Sigmoid colon (tissue), 4 donors: Measurements from ENCODE around the gene THUMPD1.

Experiments used
- CTCF ChIP-seq, 4 experiments: fragments of 450-650 bp in 3 of 4; fragments of 200-600 bp in 1 of 4; IDR thresholded peaks; one replicate each; pipeline ENCODE4 v1.5.1; 2016 to 2019; ENCODE audit warnings: antibody characterized with exemption in 4 of 4, mild to moderate bottlenecking in 3 of 4, moderate library complexity in 2 of 4
- EP300 ChIP-seq, 4 donors: sonication (generic); formaldehyde crosslinking; IDR thresholded peaks; one replicate each; pipeline ENCODE4 v1.6.1; 2017; ENCODE audit warnings: antibody characterized with exemption in 4 of 4
- POLR2A ChIP-seq, 2 donors: fragments of 450-650 bp; IDR thresholded peaks; one replicate each; pipeline ENCODE4 v1.6.1; 2016; ENCODE audit warnings: antibody characterized with exemption in 2 of 2, mild to moderate bottlenecking in 2 of 2, moderate library complexity in 2 of 2
- POLR2AphosphoS5 ChIP-seq, 4 donors: sonication (generic); formaldehyde crosslinking; IDR thresholded peaks; one replicate each; pipeline ENCODE4 v1.6.1; 2017; ENCODE audit warnings: antibody characterized with exemption in 4 of 4

GRCh38 chr16:20740901-20741521, 607 bp downstream of the THUMPD1 start:
- TF ChIP-seq CTCF (IDR thresholded peaks at IDR 0.05) = no peak
- peak; percentile 22 to 67 for TF ChIP-seq POLR2A (IDR thresholded peaks at IDR 0.05)
- TF ChIP-seq POLR2AphosphoS5 (IDR thresholded peaks at IDR 0.05) = peak in 3 of 4 donors; percentile 50 to 90 (median 84)
- no peak for TF ChIP-seq EP300 (IDR thresholded peaks at IDR 0.05)
